PFSK-1 (cell line): ENCODE results near the gene SORCS3.

Experiments
- FOXP2 ChIP-seq: optimal IDR thresholded peaks from 2 replicates; pipeline ENCODE3; 2011; ENCODE audit warnings: borderline replicate concordance, control low read depth, inconsistent platforms; ENCODE audit not compliant: insufficient read depth; ENCODE audit errors: extremely low read length, extremely low read depth
- POLR2AphosphoS5 ChIP-seq: IDR thresholded peaks from 2 replicates; pipeline ENCODE4 v1.6.1; 2012; ENCODE audit warnings: low read depth, mild to moderate bottlenecking, control low read depth, low read length, moderate library complexity
- SIN3A ChIP-seq: IDR thresholded peaks from 2 replicates; pipeline ENCODE4 v1.6.1; 2012; ENCODE audit warnings: mild to moderate bottlenecking, low read length, moderate library complexity, borderline replicate concordance; ENCODE audit not compliant: insufficient read depth
- TAF1 ChIP-seq: IDR thresholded peaks from 2 replicates; pipeline ENCODE4 v1.6.1; 2012; ENCODE audit warnings: low read length, control low read depth, borderline replicate concordance; ENCODE audit not compliant: insufficient read depth
- TF ChIP-seq, protein P1 (sequence below), 2 experiments: IDR thresholded peaks; 2 replicates each; pipeline versions ENCODE4 v1.6.1 to v1.8.0; 2011 to 2012; ENCODE audit warnings: low read depth in 2 of 2, low read length in 2 of 2, control low read depth in 1 of 2, inconsistent platforms in 1 of 2, mild to moderate bottlenecking in 1 of 2, moderate library complexity in 1 of 2; ENCODE audit not compliant: insufficient read depth in 1 of 2

DNA sequence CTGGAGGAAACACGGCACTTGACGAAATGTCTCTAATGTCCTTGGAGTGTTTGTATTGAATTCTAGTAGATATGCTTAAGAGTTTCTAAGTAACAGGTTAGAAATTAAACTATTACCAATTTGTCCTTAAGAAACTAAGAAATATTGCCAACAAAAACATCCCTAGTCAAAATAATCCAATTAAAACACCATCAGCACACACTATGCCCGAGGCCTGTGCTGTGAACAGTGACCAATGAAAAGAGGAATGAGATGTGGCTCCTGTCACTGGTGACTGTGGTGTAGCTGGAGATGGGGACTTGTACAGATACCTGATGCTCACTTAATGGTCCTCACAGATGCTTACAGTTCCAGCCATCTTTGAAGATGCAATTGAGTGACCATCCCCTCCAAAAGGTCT is 651.1 kb downstream of the SORCS3 start:
- TF ChIP-seq SIN3A (no peak), TAF1 (no peak), POLR2AphosphoS5 (no peak), FOXP2 (no peak)
- TF ChIP-seq, protein P1, sequence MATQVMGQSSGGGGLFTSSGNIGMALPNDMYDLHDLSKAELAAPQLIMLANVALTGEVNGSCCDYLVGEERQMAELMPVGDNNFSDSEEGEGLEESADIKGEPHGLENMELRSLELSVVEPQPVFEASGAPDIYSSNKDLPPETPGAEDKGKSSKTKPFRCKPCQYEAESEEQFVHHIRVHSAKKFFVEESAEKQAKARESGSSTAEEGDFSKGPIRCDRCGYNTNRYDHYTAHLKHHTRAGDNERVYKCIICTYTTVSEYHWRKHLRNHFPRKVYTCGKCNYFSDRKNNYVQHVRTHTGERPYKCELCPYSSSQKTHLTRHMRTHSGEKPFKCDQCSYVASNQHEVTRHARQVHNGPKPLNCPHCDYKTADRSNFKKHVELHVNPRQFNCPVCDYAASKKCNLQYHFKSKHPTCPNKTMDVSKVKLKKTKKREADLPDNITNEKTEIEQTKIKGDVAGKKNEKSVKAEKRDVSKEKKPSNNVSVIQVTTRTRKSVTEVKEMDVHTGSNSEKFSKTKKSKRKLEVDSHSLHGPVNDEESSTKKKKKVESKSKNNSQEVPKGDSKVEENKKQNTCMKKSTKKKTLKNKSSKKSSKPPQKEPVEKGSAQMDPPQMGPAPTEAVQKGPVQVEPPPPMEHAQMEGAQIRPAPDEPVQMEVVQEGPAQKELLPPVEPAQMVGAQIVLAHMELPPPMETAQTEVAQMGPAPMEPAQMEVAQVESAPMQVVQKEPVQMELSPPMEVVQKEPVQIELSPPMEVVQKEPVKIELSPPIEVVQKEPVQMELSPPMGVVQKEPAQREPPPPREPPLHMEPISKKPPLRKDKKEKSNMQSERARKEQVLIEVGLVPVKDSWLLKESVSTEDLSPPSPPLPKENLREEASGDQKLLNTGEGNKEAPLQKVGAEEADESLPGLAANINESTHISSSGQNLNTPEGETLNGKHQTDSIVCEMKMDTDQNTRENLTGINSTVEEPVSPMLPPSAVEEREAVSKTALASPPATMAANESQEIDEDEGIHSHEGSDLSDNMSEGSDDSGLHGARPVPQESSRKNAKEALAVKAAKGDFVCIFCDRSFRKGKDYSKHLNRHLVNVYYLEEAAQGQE (IDR thresholded peaks at IDR 0.05; ENCODE audit: insufficient read depth in 1 of 2, low read depth in 2 of 2, low read length in 2 of 2) = no peak
